ENCODE data around the gene NFILZ.
A peak's percentile ranks its signal among the peaks of the same experiment; 100 is the strongest.

DNA sequence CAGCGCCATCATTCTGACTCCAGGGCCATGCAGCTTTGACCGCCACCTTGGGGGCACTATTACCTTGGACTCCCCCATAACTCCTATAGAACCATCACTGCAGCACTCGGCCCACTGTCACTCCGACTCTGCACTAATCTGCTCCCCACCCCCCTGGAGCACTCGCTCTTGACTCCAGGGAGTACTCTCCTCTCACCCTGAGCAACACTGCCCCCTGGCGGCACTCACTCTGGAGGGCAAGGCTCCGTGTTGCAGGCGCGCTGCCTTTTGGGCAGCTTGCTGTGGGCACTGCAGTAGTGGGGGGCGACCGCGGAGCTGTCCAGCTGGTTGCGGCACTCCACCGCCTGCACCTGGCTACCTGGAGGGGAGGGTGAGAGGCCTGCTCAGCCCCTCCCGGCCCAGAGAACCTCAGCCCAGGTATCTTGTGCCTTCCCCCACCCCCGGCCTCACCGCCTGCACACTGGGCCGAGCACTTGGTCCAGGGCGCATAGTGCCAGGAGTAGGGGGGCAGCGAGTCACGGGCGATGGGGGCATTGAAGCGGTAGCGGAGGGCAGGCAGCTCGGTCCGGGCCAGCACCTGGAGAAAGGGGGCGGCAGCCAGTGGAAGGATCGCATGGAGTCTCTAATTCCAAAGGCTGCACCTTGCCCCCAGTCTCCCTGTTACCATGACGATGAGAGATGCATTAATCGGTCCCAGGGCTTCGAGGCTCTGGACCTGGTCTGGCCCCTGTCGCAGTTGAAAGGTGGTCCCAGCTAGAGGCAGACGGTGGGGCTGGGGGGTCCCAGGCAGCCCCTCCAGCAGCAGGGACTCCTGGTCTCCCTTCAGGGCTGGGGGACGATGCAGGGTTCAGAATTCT is 44.3 kb upstream of the NFILZ start:
- TF ChIP-seq TAF1 (IDR thresholded peaks at IDR 0.05; ENCODE audit: low read depth, low read length): no peak
- TF ChIP-seq YY1 (IDR thresholded peaks at IDR 0.05; ENCODE audit: low read depth, low read length): peak; percentile 69
- TF ChIP-seq, protein P1, sequence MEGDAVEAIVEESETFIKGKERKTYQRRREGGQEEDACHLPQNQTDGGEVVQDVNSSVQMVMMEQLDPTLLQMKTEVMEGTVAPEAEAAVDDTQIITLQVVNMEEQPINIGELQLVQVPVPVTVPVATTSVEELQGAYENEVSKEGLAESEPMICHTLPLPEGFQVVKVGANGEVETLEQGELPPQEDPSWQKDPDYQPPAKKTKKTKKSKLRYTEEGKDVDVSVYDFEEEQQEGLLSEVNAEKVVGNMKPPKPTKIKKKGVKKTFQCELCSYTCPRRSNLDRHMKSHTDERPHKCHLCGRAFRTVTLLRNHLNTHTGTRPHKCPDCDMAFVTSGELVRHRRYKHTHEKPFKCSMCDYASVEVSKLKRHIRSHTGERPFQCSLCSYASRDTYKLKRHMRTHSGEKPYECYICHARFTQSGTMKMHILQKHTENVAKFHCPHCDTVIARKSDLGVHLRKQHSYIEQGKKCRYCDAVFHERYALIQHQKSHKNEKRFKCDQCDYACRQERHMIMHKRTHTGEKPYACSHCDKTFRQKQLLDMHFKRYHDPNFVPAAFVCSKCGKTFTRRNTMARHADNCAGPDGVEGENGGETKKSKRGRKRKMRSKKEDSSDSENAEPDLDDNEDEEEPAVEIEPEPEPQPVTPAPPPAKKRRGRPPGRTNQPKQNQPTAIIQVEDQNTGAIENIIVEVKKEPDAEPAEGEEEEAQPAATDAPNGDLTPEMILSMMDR (IDR thresholded peaks at IDR 0.05; ENCODE audit: control extremely low read depth in 1 of 3, insufficient read depth in 1 of 3, low read depth in 1 of 3, low read length in 3 of 3): peak; percentile 89 to 98 (median 93)
- TF ChIP-seq POLR2A (IDR thresholded peaks at IDR 0.05; ENCODE audit: control extremely low read depth in 1 of 2, low read depth in 2 of 2, low read length in 2 of 2): no peak
- TF ChIP-seq, protein P2, sequence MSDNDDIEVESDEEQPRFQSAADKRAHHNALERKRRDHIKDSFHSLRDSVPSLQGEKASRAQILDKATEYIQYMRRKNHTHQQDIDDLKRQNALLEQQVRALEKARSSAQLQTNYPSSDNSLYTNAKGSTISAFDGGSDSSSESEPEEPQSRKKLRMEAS (IDR thresholded peaks at IDR 0.05): 0 out of 2 replicates have a peak, but pooled peaks have one; percentile 8
- TF ChIP-seq SRF (IDR thresholded peaks at IDR 0.05; ENCODE audit: low read depth, low read length): 0 out of 2 replicates have a peak, but pooled peaks have one; percentile 9
- TF ChIP-seq SUZ12 (IDR thresholded peaks at IDR 0.05; ENCODE audit: low read length): no peak
- peak in 1 of 2 experiments; percentile 51; a peak in 1 of 4 replicates for TF ChIP-seq SIN3A (conservative IDR thresholded peaks at IDR 0.05 in 1 of 2, IDR thresholded peaks at IDR 0.05 in 1 of 2; ENCODE audit: low read depth in 1 of 2, low read length in 2 of 2)
- 0 out of 2 replicates have a peak, but pooled peaks have one; percentile 21 for TF ChIP-seq POLR2AphosphoS5 (IDR thresholded peaks at IDR 0.05; ENCODE audit: low read depth, low read length)
- no peak for TF ChIP-seq BRCA1 (IDR thresholded peaks at IDR 0.05; ENCODE audit: low read depth, low read length)
- TF ChIP-seq CHD2 (IDR thresholded peaks at IDR 0.05; ENCODE audit: low read length): no peak

Data from H1 (cell line).